HG03378 (cell line): ENCODE data around the gene SIMC1.

Source experiments
- ATAC-seq: cut with Tn5 transposase; IDR thresholded peaks from one replicate; pipeline ENCODE4 v1.9.1; 2021; ENCODE audit warnings: mild to moderate bottlenecking, moderate library complexity; ENCODE audit not compliant: unreplicated experiment

SIMC1 gene

GRCh38 chr5:176361437-176362232 lies 123.4 kb downstream of the SIMC1 start, which contains the start of gene KIAA1191:
TSS of gene KIAA1191 (minus strand) at chr5:176361764. CDS start at chr5:176359508, 2,256 bp downstream.
- ATAC-seq = peak; percentile 86

- peak; percentile 18 for ATAC-seq
Observed at GRCh38 chr5:176362233-176362490, 123.9 kb downstream of the SIMC1 start.

GRCh38 chr5:176364765-176365350 lies 126.6 kb downstream of the SIMC1 start:
- ATAC-seq = no peak

- no peak for ATAC-seq
Observed at GRCh38 chr5:176365351-176366231, 127.4 kb downstream of the SIMC1 start, which contains the start of gene ARL10. TSS of gene ARL10 (plus strand) at chr5:176365487. CDS start at chr5:176365564, 77 bp downstream.

- no peak for ATAC-seq
Observed at GRCh38 chr5:176366232-176366894, 128.1 kb downstream of the SIMC1 start.

- ATAC-seq = no peak
Observed at GRCh38 chr5:176368726-176369125, 130.5 kb downstream of the SIMC1 start.

- ATAC-seq = no peak
Observed at GRCh38 chr5:176369934-176370711, 131.9 kb downstream of the SIMC1 start.

- ATAC-seq = no peak
Observed at GRCh38 chr5:176371621-176372539, 133.7 kb downstream of the SIMC1 start.

GRCh38 chr5:176373100-176373818 lies 135.0 kb downstream of the SIMC1 start:
- ATAC-seq = no peak

GRCh38 chr5:176379881-176380280 lies 141.7 kb downstream of the SIMC1 start:
- ATAC-seq = no peak

- ATAC-seq = no peak
Observed at GRCh38 chr5:176381423-176381822, 143.2 kb downstream of the SIMC1 start.

- no peak for ATAC-seq
Observed at GRCh38 chr5:176381979-176382378, 143.8 kb downstream of the SIMC1 start.

GRCh38 chr5:176382721-176383120 lies 144.5 kb downstream of the SIMC1 start:
- no peak for ATAC-seq

- ATAC-seq = no peak
Observed at GRCh38 chr5:176383248-176383905, 145.2 kb downstream of the SIMC1 start.

- ATAC-seq = no peak
Observed at GRCh38 chr5:176383961-176384360, 145.7 kb downstream of the SIMC1 start.

GRCh38 chr5:176384366-176384930 lies 146.2 kb downstream of the SIMC1 start:
- ATAC-seq = no peak

GRCh38 chr5:176384991-176385390 lies 146.8 kb downstream of the SIMC1 start:
- no peak for ATAC-seq

- no peak for ATAC-seq
Observed at GRCh38 chr5:176386491-176386890, 148.3 kb downstream of the SIMC1 start.
